Mammary epithelial cell (primary cell): ENCODE measurements around the gene LILRB1.

Experiments
- EZH2 ChIP-seq: IDR thresholded peaks from 2 replicates; pipeline ENCODE4 v1.6.1; 2012; ENCODE audit warnings: low read length, inconsistent platforms, borderline replicate concordance
- TF ChIP-seq, protein P1 (sequence below), 2 donors: IDR thresholded peaks in 1 of 2; conservative IDR thresholded peaks in 1 of 2; 2 replicates each; pipeline ENCODE4 v1.5.1; 2011 to 2012; ENCODE audit warnings: inconsistent platforms in 2 of 2, low read length in 2 of 2, mild to moderate bottlenecking in 2 of 2, control low read depth in 1 of 2, low read depth in 1 of 2; ENCODE audit not compliant: insufficient read depth in 1 of 2; ENCODE audit errors: extremely low read depth in 1 of 2

DNA sequence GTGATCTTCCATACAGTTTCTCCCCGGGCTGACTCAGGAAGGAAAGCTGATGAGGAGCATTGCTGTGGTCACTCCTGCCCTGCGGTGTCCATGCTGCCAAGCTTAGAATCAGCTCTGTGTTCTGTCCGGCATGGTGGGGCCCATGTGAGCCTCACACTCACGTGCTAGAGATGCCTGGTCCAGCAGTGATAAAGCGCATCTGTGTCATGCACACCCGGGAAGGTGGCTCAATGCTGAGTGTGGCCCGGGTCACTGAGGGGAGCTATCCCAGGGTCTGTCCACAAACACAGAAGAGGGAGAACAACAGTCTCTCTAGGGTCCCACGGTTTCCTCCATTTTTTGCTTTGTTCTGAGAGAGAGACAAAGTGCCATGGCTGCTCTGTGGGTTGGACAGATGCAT, 3.5 kb upstream of the LILRB1 start:
- TF ChIP-seq, protein P1, sequence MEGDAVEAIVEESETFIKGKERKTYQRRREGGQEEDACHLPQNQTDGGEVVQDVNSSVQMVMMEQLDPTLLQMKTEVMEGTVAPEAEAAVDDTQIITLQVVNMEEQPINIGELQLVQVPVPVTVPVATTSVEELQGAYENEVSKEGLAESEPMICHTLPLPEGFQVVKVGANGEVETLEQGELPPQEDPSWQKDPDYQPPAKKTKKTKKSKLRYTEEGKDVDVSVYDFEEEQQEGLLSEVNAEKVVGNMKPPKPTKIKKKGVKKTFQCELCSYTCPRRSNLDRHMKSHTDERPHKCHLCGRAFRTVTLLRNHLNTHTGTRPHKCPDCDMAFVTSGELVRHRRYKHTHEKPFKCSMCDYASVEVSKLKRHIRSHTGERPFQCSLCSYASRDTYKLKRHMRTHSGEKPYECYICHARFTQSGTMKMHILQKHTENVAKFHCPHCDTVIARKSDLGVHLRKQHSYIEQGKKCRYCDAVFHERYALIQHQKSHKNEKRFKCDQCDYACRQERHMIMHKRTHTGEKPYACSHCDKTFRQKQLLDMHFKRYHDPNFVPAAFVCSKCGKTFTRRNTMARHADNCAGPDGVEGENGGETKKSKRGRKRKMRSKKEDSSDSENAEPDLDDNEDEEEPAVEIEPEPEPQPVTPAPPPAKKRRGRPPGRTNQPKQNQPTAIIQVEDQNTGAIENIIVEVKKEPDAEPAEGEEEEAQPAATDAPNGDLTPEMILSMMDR (conservative IDR thresholded peaks at IDR 0.05 in 1 of 2, IDR thresholded peaks at IDR 0.05 in 1 of 2; ENCODE audit: extremely low read depth in 1 of 2, insufficient read depth in 1 of 2, low read depth in 1 of 2, low read length in 2 of 2): no peak
- no peak for TF ChIP-seq EZH2
